Neural progenitor cell (in vitro differentiated cells): ENCODE measurements around the gene AANAT. TPM values are rescaled to one million over a fixed set of nuclear protein-coding genes. Genes with fewer than 3 reads are reported as not detected.
A peak's percentile ranks its signal among the peaks of the same experiment; 100 is the strongest.

ENCODE experiments used
- DNase-seq: peaks from one replicate; pipeline ENCODE4 v3.0.0-alpha.2; 2016; ENCODE audit warnings: low spot score
- H2AFZ ChIP-seq: fragments of 200-600 bp; sonication (generic); replicated peaks from 2 replicates; pipeline ENCODE4 v1.6.1; 2016; ENCODE audit warnings: antibody characterized with exemption
- H3F3A ChIP-seq: fragments of 200-600 bp; sonication (generic); 2 replicates; pipeline ENCODE4 v1.6.1; 2016; ENCODE audit warnings: antibody characterized with exemption, low read depth
- H3K27ac ChIP-seq: fragments of 200-600 bp; sonication (generic); 2 replicates; pipeline ENCODE4 v1.5.1; 2016; ENCODE audit warnings: mild to moderate bottlenecking
- H3K27me3 ChIP-seq: fragments of 200-600 bp; sonication (generic); 2 replicates; pipeline ENCODE4 v1.6.1; 2016; ENCODE audit warnings: mild to moderate bottlenecking, moderate library complexity
- H3K36me3 ChIP-seq: fragments of 200-600 bp; sonication (generic); 2 replicates; pipeline ENCODE4 v1.5.1; 2016
- H3K4me1 ChIP-seq: fragments of 200-600 bp; sonication (generic); 2 replicates; pipeline ENCODE4 v1.6.1; 2016; ENCODE audit warnings: mixed run types
- H3K4me2 ChIP-seq: fragments of 200-600 bp; sonication (generic); 2 replicates; pipeline ENCODE4 v1.6.1; 2016
- H3K4me3 ChIP-seq: fragments of 200-600 bp; sonication (generic); 2 replicates; pipeline ENCODE4 v1.5.1; 2016
- H3K79me2 ChIP-seq: fragments of 200-600 bp; sonication (generic); 2 replicates; pipeline ENCODE4 v1.6.1; 2016; ENCODE audit warnings: low read depth
- H3K9ac ChIP-seq: fragments of 200-600 bp; sonication (generic); 2 replicates; pipeline ENCODE4 v1.6.1; 2016
- H3K9me3 ChIP-seq: fragments of 200-600 bp; sonication (generic); 2 replicates; pipeline ENCODE4 v1.5.1; 2016; ENCODE audit warnings: low read depth
- H4K20me1 ChIP-seq: fragments of 200-600 bp; sonication (generic); 2 replicates; pipeline ENCODE4 v1.6.1; 2016; ENCODE audit warnings: low read depth
- H3K27ac Mint-ChIP-seq: 3 replicates; pipeline ENCODE4 v1.8.0; 2021; ENCODE audit warnings: mixed read lengths
- H3K27me3 Mint-ChIP-seq: 2 replicates; pipeline ENCODE4 v1.8.0; 2022; ENCODE audit warnings: low read depth, mild to moderate bottlenecking, inconsistent platforms, moderate library complexity, mixed read lengths; ENCODE audit not compliant: insufficient read depth
- H3K36me3 Mint-ChIP-seq: 3 replicates; pipeline ENCODE4 v1.8.0; 2021; ENCODE audit warnings: mixed read lengths
- H3K4me1 Mint-ChIP-seq: 3 replicates; pipeline ENCODE4 v1.8.0; 2021; ENCODE audit warnings: mixed read lengths
- H3K4me3 Mint-ChIP-seq: 3 replicates; pipeline ENCODE4 v1.8.0; 2021; ENCODE audit warnings: mild to moderate bottlenecking, moderate library complexity, mixed read lengths
- H3K9me3 Mint-ChIP-seq: 3 replicates; pipeline ENCODE4 v1.8.0; 2020; ENCODE audit warnings: mixed read lengths
- CTCF ChIP-seq: fragments of 200-600 bp; sonication (generic); IDR thresholded peaks from 2 replicates; pipeline ENCODE4 v1.5.1; 2017; ENCODE audit warnings: antibody characterized with exemption, mild to moderate bottlenecking
- EZH2 ChIP-seq: fragments of 200-600 bp; sonication (generic); IDR thresholded peaks from 2 replicates; pipeline ENCODE4 v1.6.1; 2017; ENCODE audit warnings: antibody characterized with exemption, mild to moderate bottlenecking, moderate library complexity
- EZH2phosphoT487 ChIP-seq: fragments of 200-600 bp; sonication (generic); IDR thresholded peaks from 2 replicates; pipeline ENCODE4 v1.6.1; 2017; ENCODE audit warnings: antibody characterized with exemption
- total RNA-seq: library from RNA; depleted of rRNA; stranded (reverse); fragments of >200 nt; gene quantifications from 2 replicates; pipeline ENCODE4 v1.2.3, GENCODE V29; 2015; ENCODE audit warnings: low replicate concordance

AANAT gene
- total RNA-seq, 1 donor from 2014 or later, result not detected

DNA sequence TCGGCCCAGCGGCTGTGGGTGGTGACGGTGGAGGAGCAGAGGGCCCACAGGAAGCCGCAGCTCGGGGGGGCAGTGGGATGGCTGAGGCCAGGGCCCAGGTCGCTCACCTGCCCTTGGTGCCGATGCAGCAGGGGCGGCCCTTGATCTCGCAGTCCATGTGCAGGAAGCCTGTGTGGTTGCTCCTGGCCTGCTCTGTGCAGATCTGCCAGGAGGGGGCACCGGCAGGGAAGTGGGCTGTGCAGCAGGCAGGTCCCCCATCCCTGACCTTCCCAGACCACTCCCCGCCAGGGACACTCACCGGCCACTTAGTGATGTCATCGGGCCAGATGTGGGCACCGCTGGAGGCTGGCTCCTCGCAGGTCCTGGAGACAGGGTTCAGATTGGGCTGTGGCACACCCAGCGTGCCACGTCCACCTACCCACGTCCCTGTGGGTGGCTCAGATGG is 6.2 kb downstream of the AANAT start:
- Histone ChIP-seq H3K9me3 (no peaks in the 10 kb centered on the region), H3K4me3 (no peak overlapping the region), H3F3A (no peaks in the 10 kb centered on the region), H3K27me3 (no peaks in the 10 kb centered on the region), H3K4me1 (no peaks in the 10 kb centered on the region), H3K9ac (no peak overlapping the region), H3K36me3 (no peaks in the 10 kb centered on the region), H3K4me2 (no peak overlapping the region), H3K79me2 (no peaks in the 10 kb centered on the region), H3K27ac (no peak overlapping the region), H4K20me1 (no peaks in the 10 kb centered on the region), H2AFZ (no peak overlapping the region)
- no peaks in the 10 kb centered on the region for H3K36me3 Mint-ChIP-seq
- no peak overlapping the region for H3K27ac Mint-ChIP-seq
- H3K27me3 Mint-ChIP-seq, result peaks cover 10% of the 10 kb centered on the region
- DNase-seq, result peak; percentile 68
- no peak overlapping the region for H3K4me3 Mint-ChIP-seq
- no peaks in the 10 kb centered on the region for H3K9me3 Mint-ChIP-seq
- no peak for TF ChIP-seq EZH2
- TF ChIP-seq CTCF, result peak; percentile 55
- H3K4me1 Mint-ChIP-seq, result peaks cover 5% of the 10 kb centered on the region

DNA sequence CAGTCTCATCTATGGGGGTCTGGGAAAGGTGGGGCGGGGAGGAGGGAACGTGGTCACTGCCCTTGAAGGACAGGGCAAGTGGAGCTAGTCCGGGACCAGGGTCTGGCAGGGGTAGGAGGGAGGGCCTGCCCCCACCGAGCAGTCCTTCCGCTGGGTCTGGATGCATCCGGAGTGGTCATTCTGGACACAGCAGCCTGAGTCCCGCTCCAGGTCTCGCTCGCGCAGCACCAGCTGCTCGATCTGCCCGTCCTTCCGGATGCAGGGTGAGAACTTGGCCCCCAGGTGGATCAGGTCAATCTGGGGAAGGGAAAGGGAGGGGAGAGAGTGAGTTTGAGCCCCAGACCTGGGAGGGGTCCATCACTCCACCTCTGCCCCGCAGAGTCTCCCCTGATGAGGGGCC is 6.8 kb downstream of the AANAT start:
- H3K9ac ChIP-seq, result no peak overlapping the region
- peak overlapping the region; percentile 21 for H3K27ac Mint-ChIP-seq
- TF ChIP-seq EZH2, result no peak
- no peak for TF ChIP-seq CTCF
- H3K4me2 ChIP-seq, result no peak overlapping the region
- H3F3A ChIP-seq, result no peaks in the 10 kb centered on the region
- H3K36me3 ChIP-seq, result no peaks in the 10 kb centered on the region
- H4K20me1 ChIP-seq, result no peaks in the 10 kb centered on the region
- H3K4me1 Mint-ChIP-seq, result peaks cover 5% of the 10 kb centered on the region
- H3K4me1 ChIP-seq, result no peaks in the 10 kb centered on the region
- no peak overlapping the region for H3K4me3 ChIP-seq
- no peaks in the 10 kb centered on the region for H3K79me2 ChIP-seq
- no peaks in the 10 kb centered on the region for H3K9me3 ChIP-seq
- no peak overlapping the region for H3K27ac ChIP-seq
- no peak for DNase-seq
- H3K9me3 Mint-ChIP-seq, result no peaks in the 10 kb centered on the region
- no peaks in the 10 kb centered on the region for H3K36me3 Mint-ChIP-seq
- peaks cover 10% of the 10 kb centered on the region for H3K27me3 Mint-ChIP-seq
- no peaks in the 10 kb centered on the region for H3K27me3 ChIP-seq
- H3K4me3 Mint-ChIP-seq, result no peak overlapping the region
- no peak overlapping the region for H2AFZ ChIP-seq

DNA sequence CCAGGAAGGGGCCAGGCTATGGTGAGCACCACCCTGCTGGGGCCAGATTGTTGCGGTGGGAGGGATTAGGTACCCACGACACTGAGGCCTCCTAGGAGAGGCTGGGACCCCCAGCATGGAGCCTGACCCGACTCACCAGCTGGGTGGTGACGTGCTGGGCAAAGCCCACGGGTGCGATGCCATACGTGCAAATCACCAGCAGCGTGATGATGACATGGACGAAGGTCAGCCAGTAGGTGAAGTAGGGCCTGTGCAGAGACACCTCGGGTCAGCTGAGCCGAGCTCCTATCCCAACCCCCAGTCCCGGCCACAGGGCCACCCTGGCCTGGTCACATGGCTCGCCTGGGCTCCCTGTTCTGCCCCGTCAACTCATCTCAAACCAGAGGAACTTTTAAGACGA is 7.5 kb downstream of the AANAT start:
- TF ChIP-seq CTCF (no peak), EZH2 (no peak), EZH2phosphoT487 (no peak)
- no peaks in the 10 kb centered on the region for H3F3A ChIP-seq
- no peaks in the 10 kb centered on the region for H3K36me3 Mint-ChIP-seq
- peaks cover 5% of the 10 kb centered on the region for H3K4me1 Mint-ChIP-seq
- no peaks in the 10 kb centered on the region for H3K9me3 ChIP-seq
- H4K20me1 ChIP-seq, result no peaks in the 10 kb centered on the region
- H3K4me2 ChIP-seq, result no peak overlapping the region
- H3K27ac ChIP-seq, result no peak overlapping the region
- H3K4me3 ChIP-seq, result no peak overlapping the region
- H3K4me3 Mint-ChIP-seq, result no peak overlapping the region
- no peaks in the 10 kb centered on the region for H3K9me3 Mint-ChIP-seq
- H3K27me3 ChIP-seq, result no peaks in the 10 kb centered on the region
- H3K27ac Mint-ChIP-seq, result no peak overlapping the region
- H3K36me3 ChIP-seq, result no peaks in the 10 kb centered on the region
- H3K9ac ChIP-seq, result no peak overlapping the region
- no peaks in the 10 kb centered on the region for H3K79me2 ChIP-seq
- H3K4me1 ChIP-seq, result no peaks in the 10 kb centered on the region
- no peak overlapping the region for H2AFZ ChIP-seq
- DNase-seq, result no peak
- H3K27me3 Mint-ChIP-seq, result peaks cover 10% of the 10 kb centered on the region

GRCh38 chr17:76475302-76475701 is 7.9 kb downstream of the AANAT start:
- Mint-ChIP-seq H3K4me1 (peaks cover 5% of the 10 kb centered on the region), H3K27me3 (peaks cover 10% of the 10 kb centered on the region), H3K9me3 (no peaks in the 10 kb centered on the region), H3K36me3 (no peaks in the 10 kb centered on the region), H3K27ac (no peak overlapping the region), H3K4me3 (no peak overlapping the region)
- Histone ChIP-seq H2AFZ (no peak overlapping the region), H3K4me1 (no peaks in the 10 kb centered on the region), H4K20me1 (no peaks in the 10 kb centered on the region), H3K4me3 (no peak overlapping the region), H3K79me2 (no peaks in the 10 kb centered on the region), H3K27me3 (no peaks in the 10 kb centered on the region), H3K9ac (no peak overlapping the region), H3K4me2 (no peak overlapping the region), H3F3A (no peaks in the 10 kb centered on the region), H3K9me3 (no peaks in the 10 kb centered on the region), H3K27ac (no peak overlapping the region), H3K36me3 (no peaks in the 10 kb centered on the region)
- no peak for TF ChIP-seq EZH2
- no peak for TF ChIP-seq EZH2phosphoT487
- no peak for TF ChIP-seq CTCF
- DNase-seq, result no peak
